K562 (cell line): ENCODE measurements around the gene YBX1. TPM values are rescaled to one million over a fixed set of nuclear protein-coding genes. Genes with fewer than 3 reads are reported as not detected.

Experiments used
- ATAC-seq: fragments of 200-7000 bp; cut with Tn5 transposase; 3 replicates; pipeline ENCODE4 v1.9.1; 2020; ENCODE audit warnings: moderate library complexity
- BruUV-seq: library from RNA; stranded (reverse); fragments of 400-500 nt; replicated peaks from 2 replicates; lab custom pipeline; 2021; lab: Mats Ljungman, UMichigan
- CTCF ChIA-PET: fragments of 300-600 bp; formaldehyde crosslinking; extraction: SDS; loops from one replicate; lab custom pipeline; 2021; ENCODE audit warnings: low intra/inter-chr PET ratio; lab: Yijun Ruan, JAX
- POLR2A ChIA-PET: fragments of 300-600, 350-650 bp; sonication (Branson Sonifier 250); formaldehyde crosslinking; extraction: SDS; loops from one replicate; lab custom pipeline; 2021; ENCODE audit warnings: antibody characterized with exemption, inconsistent platforms; lab: Yijun Ruan, JAX
- DNase-seq, 4 experiments: peaks; one replicate each; pipeline versions ENCODE4 v3.0.0 to v3.0.0-alpha.2; 2011 to 2018; ENCODE audit warnings: low spot score in 3 of 4, mixed read lengths in 3 of 4; ENCODE audit errors: extremely low read depth in 1 of 4
- FAIRE-seq: peaks from 2 replicates; lab custom pipeline; 2011; peaks lifted over from hg19 to GRCh38; lab: Jason Lieb, UNC
- H2AFZ ChIP-seq: 2 replicates; pipeline ENCODE4 v1.6.0; 2011; ENCODE audit warnings: low read depth, low read length, control low read depth, inconsistent platforms
- H3K27ac ChIP-seq: fragments of 200-600 bp; 3 replicates; pipeline ENCODE4 v1.8.0; 2011; ENCODE audit warnings: low read depth, mild to moderate bottlenecking, control low read depth, inconsistent platforms, low read length, moderate library complexity, mixed read lengths; ENCODE audit errors: extremely low read depth
- H3K27me3 ChIP-seq, 2 experiments: fragments of 300-600 bp in 1 of 2; 2 replicates in 1 of 2; 3 replicates in 1 of 2; pipeline versions ENCODE4 v1.6.0 to v1.8.0; 2011; ENCODE audit warnings: inconsistent platforms in 2 of 2, low read length in 2 of 2, mild to moderate bottlenecking in 1 of 2, mixed read lengths in 1 of 2, moderate library complexity in 1 of 2; ENCODE audit not compliant: control insufficient read depth in 2 of 2, insufficient read depth in 2 of 2
- H3K36me3 ChIP-seq: fragments of 300-600 bp; 3 replicates; pipeline ENCODE4 v1.8.0; 2011; ENCODE audit warnings: mild to moderate bottlenecking, low read length, inconsistent platforms; ENCODE audit not compliant: control insufficient read depth, insufficient read depth
- H3K4me1 ChIP-seq, 2 experiments: fragments of 200-600 bp in 1 of 2; replicated peaks in 1 of 2; 2 replicates in 1 of 2; 3 replicates in 1 of 2; pipeline versions ENCODE4 v1.5.1 to v1.8.0; 2011; ENCODE audit warnings: inconsistent platforms in 2 of 2, low read length in 2 of 2, mild to moderate bottlenecking in 1 of 2, mixed read lengths in 1 of 2, moderate library complexity in 1 of 2; ENCODE audit not compliant: control insufficient read depth in 2 of 2, insufficient read depth in 2 of 2
- H3K4me2 ChIP-seq: 2 replicates; pipeline ENCODE4 v1.6.1; 2011; ENCODE audit warnings: low read length, control low read depth, inconsistent platforms, mixed read lengths; ENCODE audit not compliant: insufficient read depth
- H3K4me3 ChIP-seq: fragments of 200-600 bp; sonication (generic), shearing (Covaris generic); 2 replicates; pipeline ENCODE4 v1.5.1; 2016; ENCODE audit warnings: control low read depth, inconsistent platforms
- H3K79me2 ChIP-seq: fragments of 200-600 bp; 3 replicates; pipeline ENCODE4 v1.8.0; 2011; ENCODE audit warnings: low read length, inconsistent platforms; ENCODE audit not compliant: control insufficient read depth, insufficient read depth
- H3K9ac ChIP-seq, 2 experiments: 2 replicates each; pipeline versions ENCODE4 v1.6.0 to v1.6.1; 2011; ENCODE audit warnings: low read depth in 2 of 2, low read length in 2 of 2, control low read depth in 1 of 2, inconsistent platforms in 1 of 2, mild to moderate bottlenecking in 1 of 2, mixed read lengths in 1 of 2; ENCODE audit not compliant: insufficient read depth in 1 of 2
- H3K9me1 ChIP-seq: one replicate; pipeline ENCODE4 v1.6.0; 2011; ENCODE audit warnings: inconsistent platforms, mild to moderate bottlenecking, low read length, moderate library complexity; ENCODE audit not compliant: control insufficient read depth, insufficient read depth
- H3K9me3 ChIP-seq: replicated peaks from 2 replicates; pipeline ENCODE4 v1.5.1; 2011; ENCODE audit warnings: low read depth, low read length, inconsistent platforms; ENCODE audit not compliant: control insufficient read depth, insufficient read depth
- H4K20me1 ChIP-seq: replicated peaks from 2 replicates; pipeline ENCODE4 v1.6.1; 2011; ENCODE audit warnings: low read length, inconsistent platforms, mixed read lengths; ENCODE audit not compliant: control insufficient read depth, insufficient read depth
- DPF2 ChIP-seq: fragments of 450-650 bp; IDR thresholded peaks from 2 replicates; pipeline ENCODE4 v1.6.1; 2016
- FOXK2 ChIP-seq, 2 experiments: fragments of 450-650 bp; IDR thresholded peaks in 1 of 2; conservative IDR thresholded peaks in 1 of 2; 2 replicates each; pipeline ENCODE4 v1.6.1; 2016; ENCODE audit warnings: low read depth in 2 of 2, mild to moderate bottlenecking in 1 of 2
- KAT7 ChIP-seq: sonication (generic); formaldehyde crosslinking; IDR thresholded peaks from 2 replicates; pipeline ENCODE4 v1.8.0; 2022; ENCODE audit warnings: missing genetic modification reagents, mild to moderate bottlenecking, borderline replicate concordance
- MTA3 ChIP-seq: fragments of 450-650 bp; formaldehyde crosslinking; IDR thresholded peaks from 2 replicates; pipeline ENCODE4 v1.6.1; 2017; ENCODE audit warnings: mild to moderate bottlenecking, borderline replicate concordance
- MYNN ChIP-seq, 2 experiments: sonication (generic); formaldehyde crosslinking in 1 of 2; IDR thresholded peaks; 2 replicates each; pipeline versions ENCODE4 v1.5.0 to v1.6.1; 2016 to 2020; ENCODE audit warnings: antibody characterized with exemption in 1 of 2, missing genetic modification reagents in 1 of 2
- NCOR1 ChIP-seq: fragments of 450-650 bp; IDR thresholded peaks from 2 replicates; pipeline ENCODE4 v1.6.1; 2016; ENCODE audit warnings: mild to moderate bottlenecking, moderate library complexity
- NFATC3 ChIP-seq: fragments of 450-650 bp; IDR thresholded peaks from 2 replicates; pipeline ENCODE4 v1.6.1; 2017; ENCODE audit warnings: mild to moderate bottlenecking
- POLR2A ChIP-seq: fragments of 450-650 bp; conservative IDR thresholded peaks from 2 replicates; pipeline ENCODE4 v1.6.1; 2016
- RBFOX2 ChIP-seq: fragments of 200-400 bp; formaldehyde crosslinking; IDR thresholded peaks from 2 replicates; pipeline ENCODE4 v1.6.1; 2017; ENCODE audit warnings: low read depth, mild to moderate bottlenecking, low read length, moderate library complexity
- SRSF7 ChIP-seq: fragments of 200-400 bp; formaldehyde crosslinking; optimal IDR thresholded peaks from 2 replicates; pipeline ENCODE3; 2017; ENCODE audit warnings: mild to moderate bottlenecking, low read depth, low read length
- TAL1 ChIP-seq: fragments of 450-650 bp; IDR thresholded peaks from 2 replicates; pipeline ENCODE4 v1.6.1; 2016; ENCODE audit warnings: mild to moderate bottlenecking
- ZNF717 ChIP-seq: fragments of 250-450 bp; sonication (Bioruptor Pico); IDR thresholded peaks from 2 replicates; pipeline ENCODE4 v1.5.0; 2021
- WGBS: fragments of 100-300 bp; shearing (Covaris generic); methylation state at CpG from one replicate; pipeline ENCODE4 v1.1.6; 2016; ENCODE audit warnings: low coverage, mixed read lengths; ENCODE audit not compliant: insufficient coverage; ENCODE audit errors: missing lambda C conversion rate; 5-methylcytosine and 5-hydroxymethylcytosine counted together
- in situ Hi-C: fragments of 300-500 bp; cut with MboI; formaldehyde crosslinking; loops from 4 replicates; pipeline ENCODE4 v1.15.0; 2018; ENCODE audit warnings: inconsistent platforms, mixed read lengths
- intact Hi-C: fragments of 100-400 bp; cut with micrococcal nuclease; formaldehyde crosslinking; loops from 2 replicates; pipeline ENCODE4 v1.14.2; 2022
- polyA plus RNA-seq, 8 experiments: library from polyadenylated mRNA; depleted of rRNA in 4 of 8; stranded (reverse) in 5 of 8; unstranded in 3 of 8; fragments of >200 nt; fragmentation: Nextera tagmentation in 2 of 8; fragmentation: Illumina TruSeq in 1 of 8; extraction: Ambion mirVana in 2 of 8; extraction: Trizol in 1 of 8; gene quantifications; 2 replicates each; pipeline versions ENCODE4 v1.2.1 to v1.2.3, GENCODE V29; 2011 to 2014; ENCODE audit warnings: inconsistent platforms in 1 of 8, missing spikeins in 1 of 8
- total RNA-seq, 7 experiments: library from RNA; depleted of rRNA in 6 of 7; stranded (reverse); fragments of >200 nt in 6 of 7; fragmentation: Illumina TruSeq in 2 of 7; extraction: Trizol in 2 of 7; gene quantifications; 2 replicates each; pipeline versions ENCODE4 v1.2.1 to v1.2.3, GENCODE V29; 2011 to 2021; ENCODE audit warnings: low replicate concordance in 1 of 7
- TF ChIP-seq, protein P1 (sequence below): sonication (generic); IDR thresholded peaks from 2 replicates; pipeline ENCODE4 v1.6.1; 2016
- TF ChIP-seq, protein P2 (sequence below): fragments of 250-450 bp; sonication (Bioruptor Pico); IDR thresholded peaks from 2 replicates; pipeline ENCODE4 v1.5.0; 2021; ENCODE audit warnings: mild to moderate bottlenecking, borderline replicate concordance
- TF ChIP-seq, protein P3 (sequence below): sonication (generic); formaldehyde crosslinking; IDR thresholded peaks from 2 replicates; pipeline ENCODE4 v1.9.0; 2022; ENCODE audit warnings: mild to moderate bottlenecking, missing genetic modification reagents
- TF ChIP-seq, protein P4 (sequence below): fragments of 450-650 bp; IDR thresholded peaks from 2 replicates; pipeline ENCODE4 v1.6.1; 2016; ENCODE audit warnings: missing biosample characterization, missing genetic modification characterization
- TF ChIP-seq, protein P5 (sequence below): fragments of 450-650 bp; IDR thresholded peaks from 2 replicates; pipeline ENCODE4 v1.6.1; 2016

Gene YBX1
- total and polyA plus RNA-seq, 9 of the 15 experiments (the other 6 are each of a cell fraction or from before 2014, with no cell fraction given): 363 to 1,955 (median 1,216) TPM

DNA sequence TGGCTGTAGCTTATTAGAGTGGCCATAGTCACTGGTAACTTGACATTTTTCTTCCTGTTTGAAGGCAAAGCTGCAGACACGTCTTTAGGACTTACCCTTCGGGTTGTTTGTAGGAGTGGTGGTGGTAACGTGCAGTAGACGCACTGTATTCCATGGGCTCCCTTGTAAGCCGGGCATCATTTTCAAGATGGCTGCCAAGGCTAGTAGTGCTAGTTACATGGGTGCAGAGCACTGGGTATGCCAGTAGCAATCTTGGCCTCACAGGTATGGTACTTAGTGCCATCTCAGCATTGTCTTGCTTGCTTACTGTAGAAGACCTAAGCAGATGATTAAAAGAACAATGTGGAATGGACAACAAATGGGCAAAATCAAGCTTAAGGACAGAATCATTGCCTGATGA lies 1.9 kb downstream of the YBX1 start (continued):
- TF ChIP-seq RBFOX2: 0 out of 2 replicates have a peak, but pooled peaks have one; percentile 32
- TF ChIP-seq, protein P1, sequence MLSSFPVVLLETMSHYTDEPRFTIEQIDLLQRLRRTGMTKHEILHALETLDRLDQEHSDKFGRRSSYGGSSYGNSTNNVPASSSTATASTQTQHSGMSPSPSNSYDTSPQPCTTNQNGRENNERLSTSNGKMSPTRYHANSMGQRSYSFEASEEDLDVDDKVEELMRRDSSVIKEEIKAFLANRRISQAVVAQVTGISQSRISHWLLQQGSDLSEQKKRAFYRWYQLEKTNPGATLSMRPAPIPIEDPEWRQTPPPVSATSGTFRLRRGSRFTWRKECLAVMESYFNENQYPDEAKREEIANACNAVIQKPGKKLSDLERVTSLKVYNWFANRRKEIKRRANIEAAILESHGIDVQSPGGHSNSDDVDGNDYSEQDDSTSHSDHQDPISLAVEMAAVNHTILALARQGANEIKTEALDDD: peak; percentile 77
- no peak for TF ChIP-seq ZNF717 (CRISPR knock-in tag)
- 0 out of 2 replicates have a peak, but pooled peaks have one; percentile 13 for TF ChIP-seq POLR2A
- peak; percentile 71; the same call in 1 of the 2 replicates for TF ChIP-seq KAT7 (CRISPR knock-in tag)

DNA sequence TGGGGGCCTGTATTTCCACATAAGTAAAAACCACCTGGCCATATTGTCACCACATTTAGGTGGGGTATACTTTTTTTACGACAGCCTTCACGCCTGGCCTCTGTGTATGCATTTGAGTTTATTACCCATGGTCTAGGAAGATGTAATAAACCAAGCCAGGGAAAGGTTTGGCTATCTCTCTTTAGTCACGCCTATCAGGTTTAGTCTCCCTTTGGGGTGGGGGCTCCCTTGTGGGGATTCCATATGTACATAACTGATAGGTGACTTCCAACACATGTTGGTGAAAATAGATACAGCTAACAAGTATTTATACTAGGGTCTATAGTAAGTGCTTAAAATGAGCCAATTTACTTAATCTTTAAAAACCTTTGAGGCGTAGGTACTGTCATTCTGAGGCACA lies 4.2 kb downstream of the YBX1 start:
- H3K4me3 ChIP-seq: peak overlapping the region; percentile 77; the same call in 1 of the 2 replicates
- FAIRE-seq: peak; percentile 11
- peak; percentile 66 to 83 (median 70) for DNase-seq
- peak overlapping the region in 1 of 2 experiments; percentile 99; a peak in 2 of 4 replicates for H3K9ac ChIP-seq
- intact Hi-C loops: loop anchor here (10.0 kb wide), 1 partner anchor 248 kb away; no protein-coding TSS in a partner anchor
- peaks cover 8% of the 10 kb centered on the region for H3K9me1 ChIP-seq
- ChIA-PET POLR2A (interaction anchor here (0.6 to 2.7 kb wide), 5 partner anchors 9 to 907 kb away, joined by 3 to 10 read pairs (median 3); no protein-coding TSS in a partner anchor), CTCF (no interaction called here)
- H3K79me2 ChIP-seq: peaks cover 94% of the 10 kb centered on the region
- peak; percentile 17 for ATAC-seq
- WGBS: 10% methylated on average over 4 of the region's 4 CpGs
- H3K27me3 ChIP-seq: no peaks in the 10 kb centered on the region
- peaks cover 9 to 45% of the 10 kb centered on the region in 2 experiments for H3K4me1 ChIP-seq
- in situ Hi-C loops: no loop called here
- peak overlapping the region; percentile 51 for H3K27ac ChIP-seq
- peaks cover 84% of the 10 kb centered on the region for H3K36me3 ChIP-seq
- H3K4me2 ChIP-seq: peak overlapping the region; percentile 98
- H4K20me1 ChIP-seq: peaks cover 78% of the 10 kb centered on the region
- no peaks in the 10 kb centered on the region for H3K9me3 ChIP-seq
- BruUV-seq: no TSS peak
- no peak overlapping the region for H2AFZ ChIP-seq
- TF ChIP-seq, protein P2, sequence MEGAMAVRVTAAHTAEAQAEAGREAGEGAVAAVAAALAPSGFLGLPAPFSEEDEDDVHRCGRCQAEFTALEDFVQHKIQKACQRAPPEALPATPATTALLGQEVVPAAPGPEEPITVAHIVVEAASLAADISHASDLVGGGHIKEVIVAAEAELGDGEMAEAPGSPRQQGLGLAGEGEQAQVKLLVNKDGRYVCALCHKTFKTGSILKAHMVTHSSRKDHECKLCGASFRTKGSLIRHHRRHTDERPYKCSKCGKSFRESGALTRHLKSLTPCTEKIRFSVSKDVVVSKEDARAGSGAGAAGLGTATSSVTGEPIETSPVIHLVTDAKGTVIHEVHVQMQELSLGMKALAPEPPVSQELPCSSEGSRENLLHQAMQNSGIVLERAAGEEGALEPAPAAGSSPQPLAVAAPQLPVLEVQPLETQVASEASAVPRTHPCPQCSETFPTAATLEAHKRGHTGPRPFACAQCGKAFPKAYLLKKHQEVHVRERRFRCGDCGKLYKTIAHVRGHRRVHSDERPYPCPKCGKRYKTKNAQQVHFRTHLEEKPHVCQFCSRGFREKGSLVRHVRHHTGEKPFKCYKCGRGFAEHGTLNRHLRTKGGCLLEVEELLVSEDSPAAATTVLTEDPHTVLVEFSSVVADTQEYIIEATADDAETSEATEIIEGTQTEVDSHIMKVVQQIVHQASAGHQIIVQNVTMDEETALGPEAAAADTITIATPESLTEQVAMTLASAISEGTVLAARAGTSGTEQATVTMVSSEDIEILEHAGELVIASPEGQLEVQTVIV (CRISPR knock-in tag): no peak
- peak; percentile 55 to 59; a peak in 1 of 4 replicates for TF ChIP-seq FOXK2 (conservative IDR thresholded peaks at IDR 0.05 in 1 of 2, IDR thresholded peaks at IDR 0.05 in 1 of 2; ENCODE audit: low read depth in 2 of 2)
- TF ChIP-seq, protein P3, sequence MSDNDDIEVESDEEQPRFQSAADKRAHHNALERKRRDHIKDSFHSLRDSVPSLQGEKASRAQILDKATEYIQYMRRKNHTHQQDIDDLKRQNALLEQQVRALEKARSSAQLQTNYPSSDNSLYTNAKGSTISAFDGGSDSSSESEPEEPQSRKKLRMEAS (CRISPR knock-in tag): no peak
- no peak for TF ChIP-seq NFATC3
- TF ChIP-seq, protein P4, sequence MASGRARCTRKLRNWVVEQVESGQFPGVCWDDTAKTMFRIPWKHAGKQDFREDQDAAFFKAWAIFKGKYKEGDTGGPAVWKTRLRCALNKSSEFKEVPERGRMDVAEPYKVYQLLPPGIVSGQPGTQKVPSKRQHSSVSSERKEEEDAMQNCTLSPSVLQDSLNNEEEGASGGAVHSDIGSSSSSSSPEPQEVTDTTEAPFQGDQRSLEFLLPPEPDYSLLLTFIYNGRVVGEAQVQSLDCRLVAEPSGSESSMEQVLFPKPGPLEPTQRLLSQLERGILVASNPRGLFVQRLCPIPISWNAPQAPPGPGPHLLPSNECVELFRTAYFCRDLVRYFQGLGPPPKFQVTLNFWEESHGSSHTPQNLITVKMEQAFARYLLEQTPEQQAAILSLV (tag): no peak
- TF ChIP-seq DPF2: peak; percentile 78
- TF ChIP-seq, protein P5, sequence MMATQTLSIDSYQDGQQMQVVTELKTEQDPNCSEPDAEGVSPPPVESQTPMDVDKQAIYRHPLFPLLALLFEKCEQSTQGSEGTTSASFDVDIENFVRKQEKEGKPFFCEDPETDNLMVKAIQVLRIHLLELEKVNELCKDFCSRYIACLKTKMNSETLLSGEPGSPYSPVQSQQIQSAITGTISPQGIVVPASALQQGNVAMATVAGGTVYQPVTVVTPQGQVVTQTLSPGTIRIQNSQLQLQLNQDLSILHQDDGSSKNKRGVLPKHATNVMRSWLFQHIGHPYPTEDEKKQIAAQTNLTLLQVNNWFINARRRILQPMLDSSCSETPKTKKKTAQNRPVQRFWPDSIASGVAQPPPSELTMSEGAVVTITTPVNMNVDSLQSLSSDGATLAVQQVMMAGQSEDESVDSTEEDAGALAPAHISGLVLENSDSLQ: peak; percentile 7; the same call in 1 of the 2 replicates
- no peak for TF ChIP-seq MYNN (IDR thresholded peaks at IDR 0.05)
- no peak for TF ChIP-seq MYNN (CRISPR knock-in tag; IDR thresholded peaks at IDR 0.05)
- no peak for TF ChIP-seq SRSF7
- 0 out of 2 replicates have a peak, but pooled peaks have one; percentile 37 for TF ChIP-seq MTA3
- TF ChIP-seq NCOR1: peak; percentile 75
- TF ChIP-seq TAL1: peak; percentile 82
